ENCODE data around the gene CEP192. TPM values are rescaled to one million over a fixed set of nuclear protein-coding genes. Genes with fewer than 3 reads are reported as not detected.

The CEP192 gene
- total RNA-seq, result 53.2 TPM

GRCh38 chr18:12990967-12991820, at the start of gene CEP192:
TSS of gene CEP192 (plus strand) at chr18:12991362. CDS start at chr18:12999425, 8,063 bp downstream.
- Histone ChIP-seq H3K27me3 (ENCODE audit: insufficient read depth, low read length) (no peaks in the 10 kb centered on the region), H3K4me3 (ENCODE audit: low read length) (peak within 1 kb of the TSS; percentile 95), H3K4me1 (ENCODE audit: insufficient read depth, low read length) (peaks cover 32% of the 10 kb centered on the region), H3K9me3 (ENCODE audit: low read depth, low read length) (no peaks in the 10 kb centered on the region)

- no peaks in the 10 kb centered on the region for H3K9me3 ChIP-seq (ENCODE audit: low read depth, low read length)
- H3K4me1 ChIP-seq (ENCODE audit: insufficient read depth, low read length), result peaks cover 8% of the 10 kb centered on the region
- no peaks in the 10 kb centered on the region for H3K27me3 ChIP-seq (ENCODE audit: insufficient read depth, low read length)
- no peak overlapping the region for H3K4me3 ChIP-seq (ENCODE audit: low read length)
Observed at GRCh38 chr18:12943215-12943614, 47.9 kb upstream of the CEP192 start.

- Histone ChIP-seq H3K4me1 (ENCODE audit: insufficient read depth, low read length) (peaks cover 20% of the 10 kb centered on the region), H3K4me3 (ENCODE audit: low read length) (no peak overlapping the region), H3K27me3 (ENCODE audit: insufficient read depth, low read length) (no peaks in the 10 kb centered on the region), H3K9me3 (ENCODE audit: low read depth, low read length) (no peaks in the 10 kb centered on the region)
Observed at GRCh38 chr18:12944709-12945108, 46.5 kb upstream of the CEP192 start.

- H3K9me3 ChIP-seq (ENCODE audit: low read depth, low read length), result no peaks in the 10 kb centered on the region
- peaks cover 25% of the 10 kb centered on the region for H3K4me1 ChIP-seq (ENCODE audit: insufficient read depth, low read length)
- no peaks in the 10 kb centered on the region for H3K27me3 ChIP-seq (ENCODE audit: insufficient read depth, low read length)
- peak overlapping the region; percentile 62 for H3K4me3 ChIP-seq (ENCODE audit: low read length)
Observed at GRCh38 chr18:12946549-12947284, 44.4 kb upstream of the CEP192 start.

GRCh38 chr18:12947285-12948049, 43.7 kb upstream of the CEP192 start, which contains the start of gene SEH1L:
TSS of gene SEH1L (plus strand) at chr18:12948011. CDS start at chr18:12948122, 111 bp downstream.
- Histone ChIP-seq H3K27me3 (ENCODE audit: insufficient read depth, low read length) (no peaks in the 10 kb centered on the region), H3K9me3 (ENCODE audit: low read depth, low read length) (no peaks in the 10 kb centered on the region), H3K4me1 (ENCODE audit: insufficient read depth, low read length) (peaks cover 25% of the 10 kb centered on the region), H3K4me3 (ENCODE audit: low read length) (peak within 1 kb of the TSS; percentile 62)

- H3K27me3 ChIP-seq (ENCODE audit: insufficient read depth, low read length), result no peaks in the 10 kb centered on the region
- H3K9me3 ChIP-seq (ENCODE audit: low read depth, low read length), result no peaks in the 10 kb centered on the region
- H3K4me3 ChIP-seq (ENCODE audit: low read length), result peak overlapping the region; percentile 60
- H3K4me1 ChIP-seq (ENCODE audit: insufficient read depth, low read length), result peaks cover 25% of the 10 kb centered on the region
Observed at GRCh38 chr18:12948050-12948804, 42.9 kb upstream of the CEP192 start.

- Histone ChIP-seq H3K27me3 (ENCODE audit: insufficient read depth, low read length) (no peaks in the 10 kb centered on the region), H3K4me3 (ENCODE audit: low read length) (no peak overlapping the region), H3K9me3 (ENCODE audit: low read depth, low read length) (no peaks in the 10 kb centered on the region), H3K4me1 (ENCODE audit: insufficient read depth, low read length) (no peaks in the 10 kb centered on the region)
Observed at GRCh38 chr18:12958478-12958877, 32.7 kb upstream of the CEP192 start.

- peaks cover 4% of the 10 kb centered on the region for H3K4me1 ChIP-seq (ENCODE audit: insufficient read depth, low read length)
Observed at GRCh38 chr18:12960395-12960794, 30.8 kb upstream of the CEP192 start.

GRCh38 chr18:12960853-12961397, 30.2 kb upstream of the CEP192 start:
- H3K4me1 ChIP-seq (ENCODE audit: insufficient read depth, low read length), result peaks cover 4% of the 10 kb centered on the region
- no peaks in the 10 kb centered on the region for H3K9me3 ChIP-seq (ENCODE audit: low read depth, low read length)
- no peak overlapping the region for H3K4me3 ChIP-seq (ENCODE audit: low read length)
- no peaks in the 10 kb centered on the region for H3K27me3 ChIP-seq (ENCODE audit: insufficient read depth, low read length)

More at GRCh38 chr18:12960395-12960794, 30.8 kb upstream of the CEP192 start:
- Histone ChIP-seq H3K4me3 (ENCODE audit: low read length) (no peak overlapping the region), H3K27me3 (ENCODE audit: insufficient read depth, low read length) (no peaks in the 10 kb centered on the region), H3K9me3 (ENCODE audit: low read depth, low read length) (no peaks in the 10 kb centered on the region)

- Histone ChIP-seq H3K9me3 (ENCODE audit: low read depth, low read length) (no peaks in the 10 kb centered on the region), H3K27me3 (ENCODE audit: insufficient read depth, low read length) (no peaks in the 10 kb centered on the region), H3K4me1 (ENCODE audit: insufficient read depth, low read length) (peaks cover 4% of the 10 kb centered on the region), H3K4me3 (ENCODE audit: low read length) (no peak overlapping the region)
Observed at GRCh38 chr18:12963069-12963468, 28.1 kb upstream of the CEP192 start.

- Histone ChIP-seq H3K4me1 (ENCODE audit: insufficient read depth, low read length) (peaks cover 4% of the 10 kb centered on the region), H3K9me3 (ENCODE audit: low read depth, low read length) (no peaks in the 10 kb centered on the region), H3K4me3 (ENCODE audit: low read length) (no peak overlapping the region), H3K27me3 (ENCODE audit: insufficient read depth, low read length) (no peaks in the 10 kb centered on the region)
Observed at GRCh38 chr18:12968115-12968514, 23.0 kb upstream of the CEP192 start.

GRCh38 chr18:12968619-12969018, 22.5 kb upstream of the CEP192 start:
- no peaks in the 10 kb centered on the region for H3K27me3 ChIP-seq (ENCODE audit: insufficient read depth, low read length)
- H3K9me3 ChIP-seq (ENCODE audit: low read depth, low read length), result no peaks in the 10 kb centered on the region
- H3K4me3 ChIP-seq (ENCODE audit: low read length), result no peak overlapping the region
- peaks cover 4% of the 10 kb centered on the region for H3K4me1 ChIP-seq (ENCODE audit: insufficient read depth, low read length)

- Histone ChIP-seq H3K4me1 (ENCODE audit: insufficient read depth, low read length) (no peaks in the 10 kb centered on the region), H3K27me3 (ENCODE audit: insufficient read depth, low read length) (no peaks in the 10 kb centered on the region), H3K9me3 (ENCODE audit: low read depth, low read length) (no peaks in the 10 kb centered on the region), H3K4me3 (ENCODE audit: low read length) (no peak overlapping the region)
Observed at GRCh38 chr18:12973562-12974213, 17.5 kb upstream of the CEP192 start.

- H3K27me3 ChIP-seq (ENCODE audit: insufficient read depth, low read length), result no peaks in the 10 kb centered on the region
- H3K9me3 ChIP-seq (ENCODE audit: low read depth, low read length), result no peaks in the 10 kb centered on the region
- H3K4me1 ChIP-seq (ENCODE audit: insufficient read depth, low read length), result no peaks in the 10 kb centered on the region
- H3K4me3 ChIP-seq (ENCODE audit: low read length), result no peak overlapping the region
Observed at GRCh38 chr18:12975488-12975887, 15.7 kb upstream of the CEP192 start.
